AG04449 (cell line): ENCODE data around the gene RAB8B.

Experiments used
- CTCF ChIA-PET: fragments of 350-600 bp; formaldehyde crosslinking; extraction: SDS; loops from one replicate; lab custom pipeline; 2021; ENCODE audit warnings: antibody characterized with exemption; lab: Yijun Ruan, JAX
- POLR2A ChIA-PET: fragments of 400-600, 350-600 bp; formaldehyde crosslinking; extraction: SDS; loops from one replicate; lab custom pipeline; 2020; ENCODE audit warnings: antibody characterized with exemption, inconsistent platforms; lab: Yijun Ruan, JAX
- DNase-seq: peaks from one replicate; pipeline ENCODE4 v3.0.0-alpha.2; 2010; ENCODE audit warnings: low read depth, low spot score
- H3K4me3 ChIP-seq: 2 replicates; pipeline ENCODE4 v1.5.1; 2011; ENCODE audit warnings: low read depth, mild to moderate bottlenecking, control low read depth, low read length
- TF ChIP-seq, protein P1 (sequence below): IDR thresholded peaks from one replicate; pipeline ENCODE4 v1.5.1; 2011; ENCODE audit warnings: mild to moderate bottlenecking, moderate library complexity, low read length, control low read depth, inconsistent platforms; ENCODE audit not compliant: insufficient read depth; ENCODE audit errors: missing control alignments

RAB8B gene

DNA sequence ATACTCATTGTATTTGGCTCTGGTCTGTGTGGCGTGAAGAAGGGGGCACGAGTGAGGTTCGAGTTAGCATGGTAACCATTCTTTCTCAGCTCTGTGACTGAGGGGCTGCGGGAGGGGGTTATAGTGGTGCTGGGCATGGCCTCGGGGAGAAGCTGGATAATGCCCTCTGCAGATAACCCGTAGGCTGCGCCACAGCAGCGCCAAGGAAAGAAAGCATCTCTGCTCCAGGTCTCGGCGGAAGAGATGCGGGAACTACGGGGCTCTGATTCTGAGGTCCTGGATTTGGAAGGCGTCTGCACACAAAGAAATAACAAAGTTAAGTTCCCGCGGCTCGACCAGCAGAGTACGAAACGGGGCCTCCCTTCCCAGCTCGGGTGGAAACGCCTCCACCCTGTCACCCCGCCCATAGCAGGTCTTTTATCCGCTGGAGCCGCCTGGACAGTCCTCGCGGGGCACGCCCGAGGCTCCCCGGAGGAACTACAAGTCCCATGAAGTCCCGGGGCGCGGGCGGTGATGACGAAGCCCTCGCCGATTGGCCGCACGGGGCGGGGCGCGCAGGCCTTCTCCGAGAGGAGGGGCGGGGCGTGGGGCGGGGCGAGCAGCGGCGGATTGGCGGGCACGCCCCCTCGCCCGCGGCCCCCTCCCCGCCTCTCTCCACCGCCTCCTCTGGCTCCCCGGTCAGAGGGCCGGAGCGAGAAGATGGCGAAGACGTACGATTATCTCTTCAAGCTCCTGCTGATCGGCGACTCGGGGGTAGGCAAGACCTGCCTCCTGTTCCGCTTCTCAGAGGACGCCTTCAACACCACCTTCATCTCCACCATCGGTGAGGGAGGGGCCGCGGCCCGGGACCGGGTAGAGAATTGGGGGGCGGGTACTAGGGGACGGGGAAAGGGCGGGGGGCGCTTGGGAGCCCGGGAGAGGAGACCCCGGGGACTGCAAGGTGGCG, at the start of gene RAB8B:
RAB8B (plus strand) TSS at position 681 of the 946 bp plus-strand sequence; CDS start at position 700, 19 bp downstream.
- ChIA-PET CTCF (no interaction called here), POLR2A (interaction anchor here (0.5 to 1.0 kb wide), 3 partner anchors 32 to 408 kb away, joined by 3 to 4 read pairs (median 3); partner anchors contain the start of genes FBXL22 and RPS27L)
- peak within 1 kb of the TSS; percentile 88 for H3K4me3 ChIP-seq
- DNase-seq: peak; percentile 58
- TF ChIP-seq, protein P1, sequence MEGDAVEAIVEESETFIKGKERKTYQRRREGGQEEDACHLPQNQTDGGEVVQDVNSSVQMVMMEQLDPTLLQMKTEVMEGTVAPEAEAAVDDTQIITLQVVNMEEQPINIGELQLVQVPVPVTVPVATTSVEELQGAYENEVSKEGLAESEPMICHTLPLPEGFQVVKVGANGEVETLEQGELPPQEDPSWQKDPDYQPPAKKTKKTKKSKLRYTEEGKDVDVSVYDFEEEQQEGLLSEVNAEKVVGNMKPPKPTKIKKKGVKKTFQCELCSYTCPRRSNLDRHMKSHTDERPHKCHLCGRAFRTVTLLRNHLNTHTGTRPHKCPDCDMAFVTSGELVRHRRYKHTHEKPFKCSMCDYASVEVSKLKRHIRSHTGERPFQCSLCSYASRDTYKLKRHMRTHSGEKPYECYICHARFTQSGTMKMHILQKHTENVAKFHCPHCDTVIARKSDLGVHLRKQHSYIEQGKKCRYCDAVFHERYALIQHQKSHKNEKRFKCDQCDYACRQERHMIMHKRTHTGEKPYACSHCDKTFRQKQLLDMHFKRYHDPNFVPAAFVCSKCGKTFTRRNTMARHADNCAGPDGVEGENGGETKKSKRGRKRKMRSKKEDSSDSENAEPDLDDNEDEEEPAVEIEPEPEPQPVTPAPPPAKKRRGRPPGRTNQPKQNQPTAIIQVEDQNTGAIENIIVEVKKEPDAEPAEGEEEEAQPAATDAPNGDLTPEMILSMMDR: no peak

DNA sequence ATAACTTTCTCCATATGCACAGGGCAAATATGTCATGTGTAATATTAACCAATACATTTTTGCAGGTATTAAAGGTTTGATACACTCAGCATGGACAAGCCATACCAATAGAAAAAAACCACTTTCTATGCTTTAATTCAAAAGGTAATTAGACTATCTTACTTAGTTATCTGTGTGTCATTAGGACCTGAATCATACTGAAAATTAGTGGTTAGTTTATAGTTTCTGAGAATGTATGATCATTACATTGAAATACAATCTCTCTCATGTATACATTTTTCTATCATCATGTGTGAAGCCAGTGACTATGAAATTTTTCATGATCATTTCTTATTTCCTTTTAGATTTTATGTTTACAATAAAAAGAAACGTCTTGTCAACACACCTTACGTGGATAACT, 48.5 kb upstream of the RAB8B start:
- CTCF ChIA-PET: no interaction called here
- POLR2A ChIA-PET: interaction anchor here (1.0 kb wide), 1 partner anchor 10 kb away, joined by 3 read pairs; no protein-coding TSS in a partner anchor
- TF ChIP-seq, protein P1: no peak
- no peak for DNase-seq
- H3K4me3 ChIP-seq: no peak overlapping the region

DNA sequence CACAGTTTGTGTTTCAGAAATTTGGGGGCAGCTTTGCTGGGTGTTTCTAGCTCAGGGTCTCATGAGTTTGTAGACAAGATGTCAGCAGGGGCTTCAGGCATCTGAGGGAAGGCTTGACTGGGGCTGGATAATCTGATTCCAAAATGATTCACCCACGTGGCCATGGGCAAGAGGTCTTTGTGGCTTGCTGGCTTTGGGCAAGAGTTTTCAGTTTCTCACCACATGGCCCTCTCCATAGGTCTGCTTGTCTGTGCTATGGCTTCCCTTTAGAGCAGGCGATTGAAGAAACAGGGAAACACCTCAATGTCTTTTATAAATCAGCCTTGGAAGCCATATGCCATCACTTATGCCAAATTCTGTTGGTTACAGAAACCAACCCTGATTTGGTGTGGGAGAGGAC, 44.0 kb upstream of the RAB8B start:
- ChIA-PET POLR2A (no interaction called here), CTCF (no interaction called here)
- H3K4me3 ChIP-seq: no peak overlapping the region
- TF ChIP-seq, protein P1: no peak
- DNase-seq: no peak

DNA sequence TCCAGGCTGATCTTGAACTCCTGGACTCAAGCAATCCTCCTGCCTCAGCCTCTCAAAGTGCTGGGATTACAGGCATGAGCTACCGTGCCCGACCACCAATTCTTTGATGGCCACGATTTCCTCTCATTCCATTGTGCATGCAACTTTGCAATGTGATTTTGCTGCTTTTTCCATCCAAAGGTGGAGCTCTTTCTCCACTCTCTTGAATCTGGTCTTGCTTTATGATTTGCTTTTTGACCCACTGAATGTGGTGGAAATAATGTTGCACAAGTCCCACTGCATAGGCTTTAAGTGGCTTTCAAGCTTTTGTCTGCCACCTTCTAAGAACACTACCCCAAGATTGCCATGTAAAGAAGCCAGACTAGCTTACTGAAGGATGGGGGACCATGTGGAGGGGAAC, 42.7 kb upstream of the RAB8B start:
- CTCF ChIA-PET: interaction anchor here (0.9 to 2.1 kb wide), 12 partner anchors 9 to 404 kb away, joined by 3 to 7 read pairs (median 3); no protein-coding TSS in a partner anchor
- POLR2A ChIA-PET: interaction anchor here (2.0 to 2.4 kb wide), 2 partner anchors 11 kb away, joined by 7 to 10 read pairs; partner anchors contain the start of gene RPS27L
- no peak overlapping the region for H3K4me3 ChIP-seq
- TF ChIP-seq, protein P1: no peak
- DNase-seq: no peak

DNA sequence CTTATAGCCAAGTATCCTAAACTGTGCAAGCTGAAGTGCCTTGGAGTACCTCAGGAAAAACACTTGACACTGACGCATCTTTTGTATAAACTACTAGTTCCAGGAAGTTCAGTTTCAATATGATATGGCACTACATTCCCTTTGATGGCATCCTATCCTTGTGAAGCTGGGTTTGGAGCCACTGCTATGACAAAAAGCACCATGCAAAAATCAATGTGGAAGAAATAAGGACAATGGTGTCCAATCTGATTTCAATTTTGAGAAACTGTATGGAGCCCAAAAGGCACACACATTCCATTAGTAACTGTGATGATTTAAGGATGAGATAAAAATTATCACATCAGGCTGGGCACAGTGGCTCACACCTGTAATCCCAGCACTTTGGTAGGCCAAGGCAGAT, 37.7 kb upstream of the RAB8B start:
- TF ChIP-seq, protein P1: no peak
- ChIA-PET POLR2A (no interaction called here), CTCF (interaction anchor here (1.3 kb wide), 1 partner anchor 14 kb away, joined by 3 read pairs; no protein-coding TSS in a partner anchor)
- no peak for DNase-seq
- H3K4me3 ChIP-seq: no peak overlapping the region

DNA sequence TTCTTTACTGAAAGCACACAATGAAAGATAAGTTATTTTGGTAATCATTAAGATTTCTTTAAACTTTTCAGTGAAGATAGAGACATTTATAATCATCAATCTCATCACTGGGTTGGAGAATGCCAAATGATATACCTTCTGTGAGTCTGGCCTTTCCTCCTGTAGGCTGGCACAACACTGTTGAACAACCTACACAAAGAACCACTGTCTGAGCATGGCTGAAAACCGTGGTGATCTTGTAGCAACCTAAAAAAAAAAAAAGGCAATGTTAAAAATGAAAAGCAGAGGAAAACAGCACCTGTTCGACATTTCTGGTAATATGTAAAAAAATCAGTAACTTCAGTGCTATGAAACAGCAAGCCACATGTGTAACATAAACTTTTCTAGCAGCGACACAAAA, 33.9 kb upstream of the RAB8B start:
- ChIA-PET POLR2A (interaction anchor here (0.6 kb wide), 2 partner anchors 19 to 61 kb away, joined by 3 read pairs; no protein-coding TSS in a partner anchor), CTCF (interaction anchor here (1.2 kb wide), 1 partner anchor 61 kb away, joined by 3 read pairs; no protein-coding TSS in a partner anchor)
- H3K4me3 ChIP-seq: peak overlapping the region; percentile 79
- DNase-seq: no peak
- TF ChIP-seq, protein P1: no peak
